Activated T-helper 17 cell treated with anti-CD3 and anti-CD28 coated beads, Interleukin-2, amount 50 U/mL, for 72 hours (primary cell): ENCODE measurements around the gene NPAS1. TPM values are rescaled to one million over a fixed set of nuclear protein-coding genes. Genes with fewer than 3 reads are reported as not detected.

ENCODE experiments used
- ATAC-seq: fragments of 150-1000 bp; cut with Tn5 transposase; replicated peaks from 2 replicates; pipeline ENCODE4 v1.10.0; 2021; ENCODE audit warnings: mild to moderate bottlenecking, moderate library complexity
- H3K27ac Mint-ChIP-seq: one replicate; pipeline ENCODE4 v1.8.0; 2022; ENCODE audit warnings: mixed read lengths
- H3K27me3 Mint-ChIP-seq: one replicate; pipeline ENCODE4 v1.8.0; 2022; ENCODE audit warnings: mixed read lengths
- H3K36me3 Mint-ChIP-seq: one replicate; pipeline ENCODE4 v1.8.0; 2022; ENCODE audit warnings: low read depth, mild to moderate bottlenecking, mixed read lengths
- H3K4me1 Mint-ChIP-seq: one replicate; pipeline ENCODE4 v1.8.0; 2022; ENCODE audit warnings: mixed read lengths
- H3K4me3 Mint-ChIP-seq: one replicate; pipeline ENCODE4 v1.8.0; 2022; ENCODE audit warnings: mild to moderate bottlenecking, mixed read lengths
- H3K9me3 Mint-ChIP-seq: one replicate; pipeline ENCODE4 v1.8.0; 2022; ENCODE audit warnings: mixed read lengths
- total RNA-seq, 2 donors: library from RNA; stranded (reverse); gene quantifications; one replicate each; pipeline ENCODE4 v1.2.3, GENCODE V29; 2022

Gene NPAS1
- under 1 TPM; 0.42 to 0.73 TPM for total RNA-seq

GRCh38 chr19:47019431-47020041 lies at the start of gene NPAS1:
Gene NPAS1 (plus strand): TSS chr19:47019837. CDS start chr19:47021048, 1,211 bp downstream.
- no peaks in the 10 kb centered on the region for H3K4me1 Mint-ChIP-seq
- peaks cover 26% of the 10 kb centered on the region for H3K27me3 Mint-ChIP-seq
- ATAC-seq = no peak
- H3K4me3 Mint-ChIP-seq = peak within 1 kb of the TSS; percentile 11
- no peaks in the 10 kb centered on the region for H3K36me3 Mint-ChIP-seq
- no peak within 1 kb of the TSS for H3K27ac Mint-ChIP-seq
- H3K9me3 Mint-ChIP-seq = no peaks in the 10 kb centered on the region

- no peaks in the 10 kb centered on the region for H3K27me3 Mint-ChIP-seq
Measured at GRCh38 chr19:46970815-46971214, 48.8 kb upstream of the NPAS1 start.

GRCh38 chr19:46972311-46972710 lies 47.3 kb upstream of the NPAS1 start:
- Mint-ChIP-seq H3K4me3 (no peak overlapping the region), H3K27me3 (no peaks in the 10 kb centered on the region), H3K4me1 (peaks cover 9% of the 10 kb centered on the region), H3K36me3 (peaks cover 11% of the 10 kb centered on the region), H3K27ac (no peak overlapping the region), H3K9me3 (no peaks in the 10 kb centered on the region)
- no peak for ATAC-seq

More at GRCh38 chr19:46970815-46971214, 48.8 kb upstream of the NPAS1 start:
- no peak for ATAC-seq
- Mint-ChIP-seq H3K4me1 (peaks cover 17% of the 10 kb centered on the region), H3K4me3 (no peak overlapping the region), H3K36me3 (peaks cover 19% of the 10 kb centered on the region), H3K9me3 (no peaks in the 10 kb centered on the region), H3K27ac (no peak overlapping the region)

- H3K36me3 Mint-ChIP-seq = peaks cover 5% of the 10 kb centered on the region
- ATAC-seq = no peak
- no peak overlapping the region for H3K4me3 Mint-ChIP-seq
- H3K4me1 Mint-ChIP-seq = peaks cover 13% of the 10 kb centered on the region
- H3K27me3 Mint-ChIP-seq = no peaks in the 10 kb centered on the region
- H3K9me3 Mint-ChIP-seq = no peaks in the 10 kb centered on the region
- no peak overlapping the region for H3K27ac Mint-ChIP-seq
Measured at GRCh38 chr19:46974181-46974580, 45.5 kb upstream of the NPAS1 start.

GRCh38 chr19:46975011-46975924 lies 44.4 kb upstream of the NPAS1 start:
- Mint-ChIP-seq H3K27ac (no peak overlapping the region), H3K27me3 (no peaks in the 10 kb centered on the region), H3K9me3 (no peaks in the 10 kb centered on the region)

GRCh38 chr19:46975925-46976782 lies 43.5 kb upstream of the NPAS1 start:
- ATAC-seq = no peak
- Mint-ChIP-seq H3K27ac (no peak overlapping the region), H3K27me3 (no peaks in the 10 kb centered on the region), H3K4me3 (no peak overlapping the region), H3K9me3 (no peaks in the 10 kb centered on the region), H3K4me1 (peaks cover 27% of the 10 kb centered on the region), H3K36me3 (no peaks in the 10 kb centered on the region)

More at GRCh38 chr19:46975011-46975924, 44.4 kb upstream of the NPAS1 start:
- Mint-ChIP-seq H3K36me3 (no peaks in the 10 kb centered on the region), H3K4me1 (peaks cover 20% of the 10 kb centered on the region), H3K4me3 (no peak overlapping the region)
- no peak for ATAC-seq

GRCh38 chr19:46976845-46977320 lies 42.8 kb upstream of the NPAS1 start:
- Mint-ChIP-seq H3K4me1 (peaks cover 27% of the 10 kb centered on the region), H3K9me3 (no peaks in the 10 kb centered on the region), H3K4me3 (no peak overlapping the region), H3K27me3 (no peaks in the 10 kb centered on the region), H3K36me3 (no peaks in the 10 kb centered on the region), H3K27ac (peak overlapping the region; percentile 37)
- no peak for ATAC-seq

- no peak for ATAC-seq
- no peaks in the 10 kb centered on the region for H3K9me3 Mint-ChIP-seq
- peak overlapping the region; percentile 37 for H3K27ac Mint-ChIP-seq
- H3K36me3 Mint-ChIP-seq = no peaks in the 10 kb centered on the region
- H3K4me1 Mint-ChIP-seq = peaks cover 27% of the 10 kb centered on the region
- H3K4me3 Mint-ChIP-seq = no peak overlapping the region
- H3K27me3 Mint-ChIP-seq = no peaks in the 10 kb centered on the region
Measured at GRCh38 chr19:46977548-46977947, 42.1 kb upstream of the NPAS1 start.

- no peaks in the 10 kb centered on the region for H3K36me3 Mint-ChIP-seq
- no peak for ATAC-seq
- H3K27me3 Mint-ChIP-seq = no peaks in the 10 kb centered on the region
- H3K9me3 Mint-ChIP-seq = no peaks in the 10 kb centered on the region
- peak overlapping the region; percentile 37 for H3K27ac Mint-ChIP-seq
- H3K4me3 Mint-ChIP-seq = no peak overlapping the region
- H3K4me1 Mint-ChIP-seq = peaks cover 27% of the 10 kb centered on the region
Measured at GRCh38 chr19:46978171-46978869, 41.3 kb upstream of the NPAS1 start.

- no peaks in the 10 kb centered on the region for H3K27me3 Mint-ChIP-seq
- H3K4me3 Mint-ChIP-seq = no peak overlapping the region
- ATAC-seq = no peak
- peak overlapping the region; percentile 56 for H3K27ac Mint-ChIP-seq
- H3K36me3 Mint-ChIP-seq = peaks cover 6% of the 10 kb centered on the region
- peaks cover 28% of the 10 kb centered on the region for H3K4me1 Mint-ChIP-seq
- H3K9me3 Mint-ChIP-seq = no peaks in the 10 kb centered on the region
Measured at GRCh38 chr19:46979126-46980105, 40.2 kb upstream of the NPAS1 start.

- Mint-ChIP-seq H3K27ac (no peak overlapping the region), H3K27me3 (no peaks in the 10 kb centered on the region), H3K36me3 (peaks cover 6% of the 10 kb centered on the region), H3K9me3 (no peaks in the 10 kb centered on the region), H3K4me3 (no peak overlapping the region), H3K4me1 (peaks cover 32% of the 10 kb centered on the region)
- no peak for ATAC-seq
Measured at GRCh38 chr19:46980761-46981160, 38.9 kb upstream of the NPAS1 start.

- Mint-ChIP-seq H3K4me3 (no peak overlapping the region), H3K9me3 (no peaks in the 10 kb centered on the region), H3K27ac (peak overlapping the region; percentile 48), H3K4me1 (peaks cover 32% of the 10 kb centered on the region), H3K27me3 (no peaks in the 10 kb centered on the region), H3K36me3 (peaks cover 6% of the 10 kb centered on the region)
- ATAC-seq = no peak
Measured at GRCh38 chr19:46981286-46981945, 38.2 kb upstream of the NPAS1 start.
